PFSK-1 (cell line): ENCODE results near the gene KLHL22.

Experiments
- POLR2AphosphoS5 ChIP-seq: IDR thresholded peaks from 2 replicates; pipeline ENCODE4 v1.6.1; 2012; ENCODE audit warnings: low read depth, mild to moderate bottlenecking, control low read depth, low read length, moderate library complexity
- SIN3A ChIP-seq: IDR thresholded peaks from 2 replicates; pipeline ENCODE4 v1.6.1; 2012; ENCODE audit warnings: mild to moderate bottlenecking, low read length, moderate library complexity, borderline replicate concordance; ENCODE audit not compliant: insufficient read depth
- TAF1 ChIP-seq: IDR thresholded peaks from 2 replicates; pipeline ENCODE4 v1.6.1; 2012; ENCODE audit warnings: low read length, control low read depth, borderline replicate concordance; ENCODE audit not compliant: insufficient read depth
- TF ChIP-seq, protein P1 (sequence below), 2 experiments: IDR thresholded peaks; 2 replicates each; pipeline versions ENCODE4 v1.6.1 to v1.8.0; 2011 to 2012; ENCODE audit warnings: low read depth in 2 of 2, low read length in 2 of 2, control low read depth in 1 of 2, inconsistent platforms in 1 of 2, mild to moderate bottlenecking in 1 of 2, moderate library complexity in 1 of 2; ENCODE audit not compliant: insufficient read depth in 1 of 2

- no peak for TF ChIP-seq SIN3A
- TF ChIP-seq POLR2AphosphoS5: no peak
- TF ChIP-seq TAF1: no peak
- TF ChIP-seq, protein P1, sequence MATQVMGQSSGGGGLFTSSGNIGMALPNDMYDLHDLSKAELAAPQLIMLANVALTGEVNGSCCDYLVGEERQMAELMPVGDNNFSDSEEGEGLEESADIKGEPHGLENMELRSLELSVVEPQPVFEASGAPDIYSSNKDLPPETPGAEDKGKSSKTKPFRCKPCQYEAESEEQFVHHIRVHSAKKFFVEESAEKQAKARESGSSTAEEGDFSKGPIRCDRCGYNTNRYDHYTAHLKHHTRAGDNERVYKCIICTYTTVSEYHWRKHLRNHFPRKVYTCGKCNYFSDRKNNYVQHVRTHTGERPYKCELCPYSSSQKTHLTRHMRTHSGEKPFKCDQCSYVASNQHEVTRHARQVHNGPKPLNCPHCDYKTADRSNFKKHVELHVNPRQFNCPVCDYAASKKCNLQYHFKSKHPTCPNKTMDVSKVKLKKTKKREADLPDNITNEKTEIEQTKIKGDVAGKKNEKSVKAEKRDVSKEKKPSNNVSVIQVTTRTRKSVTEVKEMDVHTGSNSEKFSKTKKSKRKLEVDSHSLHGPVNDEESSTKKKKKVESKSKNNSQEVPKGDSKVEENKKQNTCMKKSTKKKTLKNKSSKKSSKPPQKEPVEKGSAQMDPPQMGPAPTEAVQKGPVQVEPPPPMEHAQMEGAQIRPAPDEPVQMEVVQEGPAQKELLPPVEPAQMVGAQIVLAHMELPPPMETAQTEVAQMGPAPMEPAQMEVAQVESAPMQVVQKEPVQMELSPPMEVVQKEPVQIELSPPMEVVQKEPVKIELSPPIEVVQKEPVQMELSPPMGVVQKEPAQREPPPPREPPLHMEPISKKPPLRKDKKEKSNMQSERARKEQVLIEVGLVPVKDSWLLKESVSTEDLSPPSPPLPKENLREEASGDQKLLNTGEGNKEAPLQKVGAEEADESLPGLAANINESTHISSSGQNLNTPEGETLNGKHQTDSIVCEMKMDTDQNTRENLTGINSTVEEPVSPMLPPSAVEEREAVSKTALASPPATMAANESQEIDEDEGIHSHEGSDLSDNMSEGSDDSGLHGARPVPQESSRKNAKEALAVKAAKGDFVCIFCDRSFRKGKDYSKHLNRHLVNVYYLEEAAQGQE (IDR thresholded peaks at IDR 0.05; ENCODE audit: insufficient read depth in 1 of 2, low read depth in 2 of 2, low read length in 2 of 2): no peak
These were observed 38.9 kb downstream of the KLHL22 start for GRCh38 chr22:20456722-20457076.
